ENCODE data around the gene TNS3.

Gene TNS3

DNA sequence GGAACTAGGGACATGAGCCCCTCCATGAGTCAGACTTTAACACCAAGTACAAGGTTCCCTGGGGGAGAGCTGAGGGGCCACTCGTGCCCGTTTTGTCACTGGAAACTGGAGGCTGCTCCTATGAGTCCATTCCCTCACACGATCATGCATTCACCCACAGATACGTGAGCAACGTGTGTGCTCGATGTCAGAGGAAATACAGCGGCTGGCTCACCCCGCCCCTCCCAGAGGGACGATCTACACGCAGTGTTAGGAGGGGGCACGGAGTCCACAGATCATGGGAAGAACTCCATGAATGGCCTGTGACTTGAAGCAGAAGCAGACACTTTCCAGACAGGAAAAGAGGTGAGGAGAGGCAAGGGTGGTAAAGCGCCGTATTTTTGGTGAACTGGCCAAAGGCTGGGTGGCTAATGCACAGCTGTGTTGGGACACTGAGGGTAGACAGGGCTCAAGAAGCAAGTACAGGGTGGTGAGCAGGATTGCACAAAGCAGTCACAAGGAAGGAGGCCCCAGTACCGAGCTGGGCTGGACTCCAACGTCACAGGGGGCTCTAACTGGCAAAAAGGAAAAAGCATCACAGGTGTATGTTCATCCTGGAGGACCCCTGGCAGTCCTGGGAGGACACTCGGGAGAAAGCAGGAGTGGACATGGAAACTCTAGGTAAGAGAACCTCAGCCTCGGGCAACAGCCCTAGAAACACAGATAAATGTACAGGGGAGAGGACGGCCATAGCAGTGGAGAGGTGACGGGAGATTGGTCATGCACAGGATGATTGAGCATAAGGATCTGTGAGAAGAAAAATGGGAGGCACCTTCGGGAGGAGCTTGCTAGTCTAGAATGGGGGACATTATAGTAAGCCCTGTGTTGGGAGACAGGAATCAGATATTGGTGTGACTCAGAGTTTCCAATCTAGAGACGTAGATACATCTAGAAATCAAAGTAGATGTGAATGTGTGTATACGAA lies 41.2 kb downstream of the TNS3 start:
- no peak for DNase-seq (ENCODE audit: low read depth in 3 of 3)

DNA sequence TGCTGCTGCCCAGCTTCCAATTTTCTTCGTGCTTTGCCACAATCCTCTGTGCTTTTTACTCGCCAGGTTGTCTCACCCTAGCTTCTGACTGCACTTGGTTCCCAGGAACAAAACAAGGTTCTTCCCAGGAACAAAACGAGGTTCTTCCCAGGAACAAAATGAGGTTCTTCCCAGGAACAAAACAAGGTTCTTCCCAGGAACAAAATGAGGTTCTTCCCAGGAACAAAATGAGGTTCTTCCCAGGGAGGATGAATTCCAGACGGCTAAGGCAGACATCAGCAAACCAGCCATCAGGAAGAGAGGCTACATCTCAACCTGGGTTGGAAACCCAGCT lies 41.9 kb downstream of the TNS3 start:
- DNase-seq (ENCODE audit: low read depth in 3 of 3), result no peak

DNA sequence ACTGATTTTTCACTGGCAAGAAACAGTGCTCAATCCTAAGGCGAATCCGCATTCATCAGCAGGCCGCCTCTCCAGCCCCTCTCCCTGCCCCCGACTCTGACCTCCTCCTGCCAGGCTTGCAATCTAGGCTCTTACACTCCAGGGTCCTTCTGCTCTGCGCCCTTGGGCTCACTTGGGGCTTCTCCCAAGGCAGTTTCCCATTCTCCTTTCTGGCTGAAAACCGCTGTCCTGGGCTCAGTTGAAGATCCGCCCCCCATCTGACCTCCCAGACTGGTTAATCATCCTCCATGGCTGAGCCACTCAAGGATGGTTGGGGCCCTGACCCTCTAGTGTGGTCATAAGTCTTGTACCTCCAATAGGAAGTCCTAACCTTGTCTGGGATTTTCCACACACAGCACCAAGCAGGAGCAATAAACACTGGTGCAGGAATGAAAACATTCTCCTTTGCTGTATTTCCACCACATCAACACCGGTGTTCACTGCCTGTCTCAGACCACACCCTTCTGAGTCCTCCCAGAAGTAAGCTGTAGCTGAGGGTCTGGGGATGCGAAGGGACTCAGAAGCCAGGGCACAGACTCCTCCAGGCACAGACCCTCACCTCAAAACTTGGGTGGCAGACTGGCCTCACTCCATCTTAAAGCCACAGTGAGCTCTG lies 42.4 kb downstream of the TNS3 start:
- no peak for DNase-seq (ENCODE audit: low read depth in 3 of 3)

DNA sequence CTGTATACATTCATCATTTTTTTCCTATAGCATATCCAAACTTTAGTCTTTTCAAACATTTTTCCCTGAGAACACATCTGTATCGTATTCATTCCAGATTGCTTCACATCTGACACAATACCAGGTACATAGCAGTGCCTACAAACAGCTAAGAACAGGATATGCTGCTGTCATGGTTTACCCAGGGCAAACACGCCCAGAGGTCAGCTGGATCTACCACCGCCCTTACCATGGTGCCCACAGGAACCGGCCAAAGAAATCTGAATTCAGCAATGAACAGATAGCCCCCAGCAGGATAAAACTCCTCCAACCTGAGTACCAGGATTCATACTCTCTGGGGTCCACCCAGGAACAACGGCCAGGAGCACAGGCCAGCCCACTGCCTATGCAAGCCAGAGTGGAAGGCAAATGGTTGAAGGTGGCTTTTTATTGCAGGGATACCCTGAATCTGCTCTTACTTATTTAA lies 43.0 kb downstream of the TNS3 start:
- no peak for DNase-seq (ENCODE audit: low read depth in 3 of 3)

DNA sequence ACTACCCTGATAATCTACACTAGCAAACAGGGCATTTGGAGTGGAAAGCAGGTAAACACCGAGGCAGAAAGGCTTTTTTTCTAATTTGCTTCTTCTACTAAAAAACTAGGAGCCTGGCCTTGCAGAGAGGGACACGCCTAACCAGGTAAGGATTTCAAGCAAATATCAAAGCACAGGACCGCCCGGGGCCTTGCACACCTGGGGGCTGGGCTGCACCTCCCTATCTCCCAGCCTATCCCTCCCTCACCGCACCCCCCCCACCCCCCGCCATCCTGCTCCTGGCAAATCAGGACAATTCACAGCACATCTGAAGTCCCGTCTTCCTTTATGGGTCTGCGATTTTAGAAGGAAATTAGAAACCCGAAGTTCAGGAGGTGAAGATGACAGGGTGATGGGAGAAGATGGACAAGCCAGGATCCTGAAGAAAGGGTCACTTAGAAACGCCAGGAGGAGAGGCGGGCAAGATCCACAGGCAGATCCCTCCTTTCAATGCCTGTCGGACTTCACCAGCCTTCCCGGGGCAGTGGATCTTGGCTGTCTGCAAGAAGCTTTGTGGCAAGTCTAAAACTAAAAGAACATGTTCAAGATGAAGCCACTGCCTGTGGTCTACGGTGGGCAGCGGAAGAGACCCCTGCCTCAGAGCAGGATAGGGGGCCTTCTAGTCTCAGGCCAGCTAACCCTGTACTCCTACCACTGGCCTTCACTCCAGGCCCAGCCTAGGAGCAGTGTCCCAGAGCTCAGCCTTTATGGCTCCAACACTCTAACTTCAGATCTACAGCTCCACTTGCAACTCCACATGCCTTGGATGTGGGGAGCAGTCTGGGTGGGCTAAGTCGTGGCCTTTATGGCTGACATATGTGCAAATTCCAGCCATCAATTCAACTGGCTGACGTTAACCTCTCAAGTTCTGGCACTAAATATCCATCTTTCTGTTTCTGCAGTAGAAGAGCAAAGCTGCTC lies 43.9 kb downstream of the TNS3 start:
- no peak for DNase-seq (ENCODE audit: low read depth in 3 of 3)

DNA sequence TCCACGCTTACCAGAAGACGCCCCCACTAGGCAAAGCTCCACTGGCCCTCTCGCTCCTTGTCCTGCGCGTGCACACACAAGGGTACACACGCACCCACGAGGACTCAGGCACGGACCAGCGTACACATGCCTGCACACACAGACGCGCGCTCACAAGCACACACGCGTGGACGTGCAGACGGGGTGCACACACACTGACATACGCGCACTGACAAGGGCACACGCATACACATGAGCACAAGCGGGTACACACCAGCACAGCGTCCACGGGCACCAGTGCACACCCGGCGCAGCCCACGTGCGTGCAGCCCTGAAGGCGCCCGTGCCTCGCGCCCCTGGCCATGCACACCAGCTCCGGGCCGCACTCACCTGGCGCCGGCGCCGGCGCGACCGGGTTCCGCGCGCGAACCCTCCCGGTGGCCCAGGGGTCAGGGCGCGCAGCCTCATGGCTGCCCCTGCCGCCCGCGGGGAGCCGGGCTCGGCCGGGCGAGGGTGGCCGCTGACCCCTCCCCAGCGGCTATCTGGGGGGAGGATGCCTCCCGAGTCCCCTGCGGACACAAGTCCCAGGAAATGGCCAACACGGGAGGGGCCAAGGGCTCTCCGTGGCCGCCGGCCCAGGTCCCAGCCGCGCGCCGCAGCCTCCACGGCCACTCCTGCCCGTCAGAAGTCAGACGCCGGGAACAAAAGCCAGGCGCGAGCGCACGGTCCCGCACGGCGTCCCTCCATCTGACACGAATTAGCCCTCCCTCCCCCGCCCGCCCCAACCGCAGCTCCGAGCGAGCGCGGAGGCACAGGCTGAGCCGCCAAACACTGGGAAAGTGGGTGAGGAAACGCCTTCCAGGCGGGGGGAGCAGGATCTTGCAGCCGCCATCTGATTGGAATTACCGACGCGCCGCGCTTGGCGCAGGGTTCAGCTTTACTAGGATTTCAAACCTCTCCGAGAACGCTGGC lies 45.0 kb downstream of the TNS3 start:
- DNase-seq (ENCODE audit: low read depth in 3 of 3), result no peak

DNA sequence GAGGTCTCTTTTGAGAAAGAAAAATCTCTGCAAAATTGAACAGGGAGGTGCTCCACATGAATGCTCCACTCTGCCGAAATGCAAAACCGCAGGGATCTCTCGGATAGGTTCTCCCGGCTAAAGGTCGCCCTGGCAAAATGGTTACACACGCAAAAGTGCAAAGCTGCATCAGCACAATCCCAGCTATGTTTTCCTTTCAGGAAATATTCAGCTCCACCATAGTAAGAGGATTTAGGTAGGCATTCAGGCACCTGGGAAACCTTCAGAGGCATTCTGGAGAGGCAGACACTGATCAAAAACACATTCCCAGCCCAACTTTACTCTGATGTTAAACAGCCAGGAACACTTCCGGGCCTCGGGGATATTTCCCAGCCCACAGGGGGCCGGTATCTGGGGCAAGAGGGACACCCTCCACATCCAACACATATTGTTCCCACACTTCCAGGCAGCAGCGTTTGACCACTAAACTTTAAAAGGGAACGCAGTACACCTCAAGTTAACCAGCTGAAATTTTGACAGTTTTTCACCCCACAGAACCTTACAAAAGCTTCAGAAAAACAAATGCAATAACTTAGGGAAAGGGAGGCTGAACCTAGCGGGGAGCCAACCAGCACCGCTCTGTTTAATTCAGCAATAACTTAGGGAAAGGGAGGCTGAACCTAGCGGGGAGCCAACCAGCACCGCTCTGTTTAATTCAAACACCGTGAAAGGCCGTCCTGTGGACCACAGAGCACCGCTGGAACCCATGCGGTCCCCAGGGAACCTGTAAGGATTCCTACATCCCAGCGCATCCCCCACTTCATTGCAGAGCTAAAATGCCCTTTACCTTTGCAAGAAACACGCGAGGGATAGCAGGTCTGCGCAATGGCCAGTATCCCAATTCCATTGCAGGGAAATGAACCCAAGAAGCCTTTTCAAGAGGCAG lies 45.9 kb downstream of the TNS3 start:
- DNase-seq (ENCODE audit: low read depth in 3 of 3), result no peak

DNA sequence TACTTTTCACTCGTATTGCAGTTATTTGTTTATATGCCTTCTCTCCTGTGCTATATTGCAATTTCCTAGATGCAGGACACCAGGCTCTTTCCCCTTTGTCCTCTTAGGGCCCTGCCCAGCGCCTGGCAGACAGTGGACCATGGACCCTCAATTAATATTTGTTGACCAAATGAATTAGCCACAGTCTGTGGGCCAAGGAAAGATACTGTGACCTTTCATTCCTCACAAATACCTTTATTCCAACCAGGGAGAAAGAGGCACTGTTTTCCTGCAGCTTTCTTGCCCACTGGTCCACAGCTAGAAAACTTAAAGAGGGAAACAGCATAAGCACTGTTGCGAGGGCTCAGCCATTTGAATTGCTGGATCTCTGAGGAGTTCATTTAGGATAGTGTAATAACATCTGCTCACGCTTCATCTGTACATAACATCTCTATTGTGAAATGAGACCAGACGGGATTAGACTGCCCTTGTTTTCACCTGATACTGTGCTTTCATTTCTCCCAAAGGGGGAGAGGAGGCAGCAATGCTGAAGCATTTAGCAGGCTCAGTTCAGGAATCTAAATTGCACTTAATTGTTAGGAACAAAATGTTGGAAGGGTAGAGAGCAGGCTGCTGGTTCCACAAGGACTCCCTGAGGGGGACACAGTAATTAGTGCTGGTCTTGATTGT lies 46.7 kb downstream of the TNS3 start:
- DNase-seq (ENCODE audit: low read depth in 3 of 3), result no peak

DNA sequence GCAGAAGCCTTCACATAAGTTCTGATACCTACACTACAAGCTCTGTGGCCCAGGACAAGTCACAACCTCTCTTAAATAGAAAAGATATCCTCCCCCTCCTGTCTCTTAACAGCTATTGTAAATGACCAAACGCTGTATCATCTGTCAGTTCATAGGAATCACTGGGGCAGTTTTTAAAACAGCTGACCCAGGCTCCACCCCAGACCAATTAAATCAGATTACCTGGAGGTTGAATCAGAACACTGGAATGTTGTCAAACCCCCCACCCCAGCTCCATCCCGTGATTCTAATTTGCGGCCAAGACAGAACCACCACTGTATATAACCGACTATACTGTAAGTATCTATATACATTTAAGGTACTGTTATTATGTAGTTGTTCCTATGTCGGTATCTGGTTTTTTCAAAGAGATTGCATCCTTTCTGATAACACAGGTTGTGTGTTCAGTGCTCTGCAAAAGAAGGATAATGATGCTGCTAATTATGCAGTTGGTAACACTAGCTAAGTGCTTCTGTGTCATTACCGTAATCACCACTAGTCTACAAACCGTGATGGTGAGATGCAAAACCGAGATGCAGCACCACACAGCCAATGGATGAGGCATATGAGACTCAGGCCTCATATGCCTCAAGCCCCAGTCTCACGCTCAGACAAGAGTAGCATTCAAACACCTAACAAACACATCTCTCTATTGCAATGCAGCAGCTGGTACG lies 47.4 kb downstream of the TNS3 start:
- no peak for DNase-seq (ENCODE audit: low read depth in 3 of 3)

DNA sequence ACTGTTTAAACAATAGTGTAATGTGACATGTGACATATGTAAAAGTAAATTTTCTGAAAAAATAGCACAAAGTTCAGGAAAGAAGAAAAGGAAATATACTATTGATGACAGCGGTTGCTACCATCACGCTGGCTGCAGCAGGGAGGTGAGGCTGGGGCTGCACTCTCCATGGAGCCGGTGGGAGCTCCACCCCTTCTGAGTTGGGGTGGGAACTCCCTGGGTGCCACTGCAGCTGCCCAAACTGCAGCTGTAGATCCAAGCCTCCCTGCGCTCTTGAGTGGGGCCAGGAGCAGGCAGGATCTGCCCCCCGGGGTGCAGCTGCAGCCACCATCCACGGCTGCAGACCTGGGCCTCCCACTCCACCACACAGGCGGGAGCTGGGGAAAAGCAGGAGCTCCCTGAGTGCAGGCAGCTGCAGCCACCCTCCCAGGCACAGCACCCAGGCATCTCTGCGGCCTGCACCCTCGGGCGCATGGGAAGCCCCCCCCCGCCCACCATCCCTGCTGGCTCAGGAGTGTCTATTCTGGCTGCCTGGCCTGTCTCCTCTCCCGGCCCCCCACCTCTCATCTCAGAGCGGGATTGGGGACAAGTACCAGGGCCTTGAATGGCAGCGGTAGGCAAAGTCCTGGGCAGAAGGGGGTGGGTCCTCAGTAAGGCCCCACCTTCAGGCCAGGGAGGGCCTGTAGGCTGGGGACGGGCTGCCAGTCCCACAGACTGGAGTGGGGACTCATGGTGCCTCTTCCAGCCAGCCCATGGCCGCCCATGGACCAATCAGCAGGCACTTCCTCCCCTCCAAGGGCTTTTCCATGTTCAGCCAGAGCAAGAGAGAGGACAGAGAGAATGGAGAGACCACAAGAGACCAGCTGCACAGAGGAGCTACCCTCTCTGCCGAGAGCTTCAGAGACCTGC lies 50.1 kb downstream of the TNS3 start:
- no peak for DNase-seq (ENCODE audit: low read depth in 3 of 3)

DNA sequence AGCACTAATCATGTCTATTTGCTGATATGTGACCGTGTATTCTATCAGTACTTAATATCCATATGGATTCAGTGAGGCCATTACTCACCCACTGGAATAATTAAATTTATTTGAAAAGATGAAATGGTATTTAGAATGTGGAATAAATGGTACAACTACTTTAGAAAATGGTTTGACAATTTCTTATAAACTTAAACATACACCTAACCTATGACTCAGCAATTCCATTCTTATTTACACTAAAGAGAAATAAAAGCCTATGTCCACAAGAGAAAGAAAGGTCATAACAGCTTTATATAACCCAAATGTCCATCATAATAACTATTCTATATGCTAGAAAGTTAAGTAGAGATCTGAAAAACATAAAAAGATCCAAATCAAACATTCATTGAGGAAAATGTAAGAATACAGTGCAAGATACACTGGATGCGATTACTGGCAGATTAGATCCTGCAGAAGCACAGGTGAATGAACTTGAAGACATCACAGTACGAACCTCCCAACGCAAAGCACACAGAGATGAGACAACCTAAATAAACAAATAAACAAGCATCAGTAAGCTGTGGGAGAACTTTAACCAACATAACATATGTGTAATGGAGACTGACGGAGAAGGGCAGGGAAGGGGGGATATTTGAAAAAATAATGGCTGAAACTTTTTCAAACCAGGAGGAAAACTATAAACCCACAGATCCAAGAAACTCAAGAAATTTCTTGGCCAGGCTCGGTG lies 51.9 kb downstream of the TNS3 start:
- DNase-seq (ENCODE audit: low read depth in 3 of 3), result no peak

DNA sequence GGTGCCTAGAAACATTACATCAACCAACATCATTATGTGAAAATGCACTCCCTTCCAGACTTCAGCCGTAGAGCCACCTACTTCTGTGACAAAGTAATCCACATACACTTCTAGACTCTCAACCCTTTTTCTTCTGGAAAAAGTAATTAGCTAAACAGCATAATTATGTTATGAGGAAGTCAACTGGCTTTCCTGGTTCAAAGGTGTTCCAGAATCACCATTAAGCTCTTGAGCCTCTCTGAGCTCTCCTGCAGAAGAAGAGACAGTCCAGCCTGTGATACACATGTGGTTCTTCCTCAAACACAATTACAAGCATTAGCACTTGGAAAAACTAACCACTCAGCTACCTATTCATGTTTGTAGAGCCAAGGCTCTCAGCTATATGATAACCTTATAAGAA lies 52.5 kb downstream of the TNS3 start:
- no peak for DNase-seq (ENCODE audit: low read depth in 3 of 3)

DNA sequence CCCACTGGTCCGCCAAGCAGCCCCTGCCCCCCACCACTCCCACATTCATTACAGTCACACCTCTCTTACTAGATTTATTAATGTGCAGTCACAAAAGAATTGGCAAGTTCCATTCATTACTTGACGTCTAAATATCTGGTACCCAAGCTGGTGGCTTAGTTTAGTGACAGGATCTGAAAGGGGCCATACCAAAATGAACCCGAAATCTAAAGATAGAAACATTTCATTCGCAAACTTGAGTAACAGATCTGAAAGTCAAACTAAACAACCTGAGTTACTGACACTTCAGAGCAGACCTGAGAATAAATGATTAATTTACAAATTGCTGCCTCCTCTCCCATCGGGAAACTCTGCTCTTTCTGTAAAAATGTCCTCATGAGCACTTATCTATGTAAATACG lies 53.4 kb downstream of the TNS3 start:
- no peak for DNase-seq (ENCODE audit: low read depth in 3 of 3)

DNA sequence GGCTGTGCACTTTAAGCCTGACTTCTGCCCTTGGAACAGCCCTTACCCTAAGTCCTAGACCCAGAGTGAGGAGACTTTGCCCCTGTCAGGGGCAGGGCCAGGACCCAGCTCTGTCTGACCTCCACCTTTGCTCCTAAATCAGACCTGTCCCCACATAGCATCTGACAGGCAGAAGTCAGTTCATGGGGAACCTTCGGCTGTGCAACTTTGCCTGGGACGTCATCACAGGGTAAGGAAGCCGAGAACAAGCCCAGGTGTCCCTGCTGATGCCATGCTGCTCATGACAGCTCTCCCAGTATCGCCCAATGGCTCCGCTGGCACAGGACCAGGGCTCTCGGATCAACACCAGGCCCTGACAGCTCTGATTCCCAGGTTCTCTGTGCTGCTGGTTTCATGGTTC lies 55.4 kb downstream of the TNS3 start:
- no peak for DNase-seq (ENCODE audit: low read depth in 3 of 3)

DNA sequence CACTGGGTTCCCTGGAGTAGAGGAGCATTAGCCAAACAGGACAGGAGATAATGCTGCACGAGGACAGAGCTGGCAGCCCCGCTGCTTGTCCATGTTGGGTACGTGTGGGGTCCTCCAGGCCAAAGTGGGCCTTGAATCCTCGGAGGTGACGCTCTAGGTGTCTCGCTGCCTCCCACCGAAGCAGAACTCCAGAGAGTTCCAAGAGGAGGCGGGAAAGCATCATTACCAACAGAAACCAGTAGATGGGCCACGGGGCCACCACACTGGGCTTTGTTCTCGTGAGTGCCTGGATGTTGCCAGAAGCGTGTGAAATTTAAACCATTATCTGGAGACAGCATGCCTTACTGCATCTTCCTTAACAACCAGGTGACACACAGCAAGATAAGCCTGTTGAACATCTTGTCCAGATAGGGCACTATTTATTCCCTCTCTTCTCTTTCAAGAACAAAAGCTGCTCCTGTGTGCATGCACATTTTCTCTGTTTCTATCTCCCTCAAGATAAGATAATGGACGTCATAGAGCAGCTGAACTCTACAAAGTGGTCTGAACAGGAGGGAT lies 56.8 kb downstream of the TNS3 start:
- no peak for DNase-seq (ENCODE audit: low read depth in 3 of 3)

DNA sequence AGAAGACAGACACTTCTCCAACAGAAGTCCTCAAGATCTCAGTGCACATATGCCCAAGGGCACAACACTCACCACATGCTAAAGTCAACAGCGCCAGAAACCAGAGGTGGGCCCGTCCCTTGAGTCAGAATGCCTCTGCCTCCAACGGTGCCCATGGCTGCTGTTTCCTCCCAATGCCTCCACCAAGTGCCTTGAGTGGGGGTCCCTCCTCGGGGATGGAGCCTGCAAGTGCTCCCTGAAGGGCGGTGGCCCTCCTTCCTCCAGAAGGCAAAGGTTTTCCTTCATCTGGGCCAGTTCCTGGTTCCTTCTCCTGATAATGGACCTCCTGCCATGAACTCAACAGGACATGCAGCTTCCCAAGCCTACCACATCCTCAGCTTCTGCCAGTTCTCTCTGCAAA lies 58.5 kb downstream of the TNS3 start:
- DNase-seq (ENCODE audit: low read depth in 3 of 3), result no peak

Data from stimulated activated CD4-positive, alpha-beta T cell treated with anti-CD3 and anti-CD28 coated beads, TNF-alpha, amount 100 ng/mL, for 4 hours (primary cell).